Testis (tissue), 3 donors: ENCODE measurements around the gene HMG20A. TPM values are rescaled to one million over a fixed set of nuclear protein-coding genes. Genes with fewer than 3 reads are reported as not detected.
A peak's percentile ranks its signal among the peaks of the same experiment; 100 is the strongest.

Experiments used
- DNase-seq: peaks from one replicate; pipeline ENCODE4 v3.0.0-alpha.2; 2019
- H3K27ac ChIP-seq, 2 donors: fragments of 200-600 bp; sonication (generic); one replicate each; pipeline ENCODE4 v1.5.1; 2019
- H3K27me3 ChIP-seq: fragments of 200-600 bp; sonication (generic); one replicate; pipeline ENCODE4 v1.5.1; 2019
- H3K36me3 ChIP-seq: fragments of 200-600 bp; sonication (generic); one replicate; pipeline ENCODE4 v1.5.1; 2017; ENCODE audit warnings: low read depth; ENCODE audit errors: missing control alignments
- H3K4me1 ChIP-seq: fragments of 200-600 bp; sonication (generic); one replicate; pipeline ENCODE4 v1.5.1; 2019
- H3K4me3 ChIP-seq, 2 donors: fragments of 200-600 bp; sonication (generic); one replicate each; pipeline ENCODE4 v1.5.1; 2017 to 2019
- H3K9me3 ChIP-seq: fragments of 200-600 bp; sonication (generic); one replicate; pipeline ENCODE4 v1.5.1; 2017
- CTCF ChIP-seq, 3 experiments: fragments of 450-650 bp in 2 of 3; fragments of 200-600 bp in 1 of 3; sonication (generic) in 1 of 3; IDR thresholded peaks; one replicate each; pipeline ENCODE4 v1.5.1; 2016 to 2019; ENCODE audit warnings: antibody characterized with exemption in 3 of 3, mild to moderate bottlenecking in 2 of 3, moderate library complexity in 1 of 3
- POLR2A ChIP-seq: fragments of 450-650 bp; IDR thresholded peaks from one replicate; pipeline ENCODE4 v1.6.1; 2017; ENCODE audit warnings: antibody characterized with exemption, mild to moderate bottlenecking, moderate library complexity
- WGBS, 2 donors: methylation state at CpG; one replicate each; pipeline ENCODE4 v1.1.5; 2018; 5-methylcytosine and 5-hydroxymethylcytosine counted together
- intact Hi-C: fragments of 100-400 bp; cut with DNase I; formaldehyde crosslinking; loops from one replicate; pipeline ENCODE4 v1.15.1; 2023; ENCODE audit warnings: low total_unique reads
- polyA plus RNA-seq: library from polyadenylated mRNA; stranded (reverse); fragments of 350-450 nt; fragmentation: Illumina TruSeq; extraction: RNeasy Lipid Tissue Mini Kit (QIAGEN cat#74804); gene quantifications from one replicate; pipeline ENCODE4 v1.2.3, GENCODE V29; 2014; ENCODE audit warnings: low read depth, low replicate concordance; ENCODE audit not compliant: insufficient read depth
- total RNA-seq, 2 donors: library from RNA; depleted of rRNA; stranded (reverse); fragments of >200 nt; gene quantifications; one replicate each; pipeline ENCODE4 v1.2.3, GENCODE V29; 2016

Gene HMG20A
- total and polyA plus RNA-seq, 3 donors from 2014 or later: 44.2 to 87.7 (median 76.9) TPM

- WGBS, 2 donors: 73 to 94% methylated on average over 2 of the region's 2 CpGs
- no peak for DNase-seq
- no peaks in the 10 kb centered on the region for H3K36me3 ChIP-seq
- peaks cover 48% of the 10 kb centered on the region for H3K4me1 ChIP-seq
- intact Hi-C loops: no loop called here
- H3K4me3 ChIP-seq: no peak overlapping the region
- TF ChIP-seq CTCF (IDR thresholded peaks at IDR 0.05) (no peak), POLR2A (no peak)
- no peaks in the 10 kb centered on the region for H3K27me3 ChIP-seq
- H3K9me3 ChIP-seq: no peaks in the 10 kb centered on the region
- H3K27ac ChIP-seq: no peak overlapping the region
Measured at GRCh38 chr15:77500989-77501388, 80.3 kb downstream of the HMG20A start.

GRCh38 chr15:77502379-77503095 is 81.8 kb downstream of the HMG20A start:
- Histone ChIP-seq H3K4me3 (no peak overlapping the region), H3K27me3 (no peaks in the 10 kb centered on the region), H3K27ac (no peak overlapping the region), H3K4me1 (peaks cover 48% of the 10 kb centered on the region), H3K9me3 (no peaks in the 10 kb centered on the region), H3K36me3 (no peaks in the 10 kb centered on the region)
- intact Hi-C loops: no loop called here
- TF ChIP-seq CTCF (IDR thresholded peaks at IDR 0.05) (no peak), POLR2A (no peak)
- no peak for DNase-seq
- 79 to 84% methylated on average over 7 of the region's 7 CpGs for WGBS, 2 donors

DNA sequence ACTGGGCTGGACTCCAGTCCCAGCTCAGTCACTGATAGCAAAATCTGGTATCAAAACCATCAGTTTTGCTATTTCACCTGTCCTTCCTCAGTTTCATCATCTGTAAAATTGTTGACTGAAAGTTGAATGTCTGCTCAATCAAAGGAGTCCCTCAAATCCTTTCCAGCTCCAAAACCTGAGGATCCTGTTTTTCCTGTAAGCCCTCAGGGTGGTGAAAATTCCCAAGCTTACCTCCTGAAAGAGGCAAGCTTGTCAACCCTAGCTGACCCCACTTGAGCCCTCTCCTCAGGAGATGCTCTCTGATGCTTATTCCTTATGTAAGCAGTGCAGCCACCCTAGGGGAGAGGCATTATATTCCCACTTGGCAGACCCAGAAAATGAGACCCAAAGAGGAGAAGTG is 82.6 kb downstream of the HMG20A start:
- DNase-seq: no peak
- Histone ChIP-seq H3K4me1 (peaks cover 48% of the 10 kb centered on the region), H3K27me3 (no peaks in the 10 kb centered on the region), H3K4me3 (no peak overlapping the region), H3K27ac (no peak overlapping the region), H3K36me3 (no peaks in the 10 kb centered on the region), H3K9me3 (no peaks in the 10 kb centered on the region)
- intact Hi-C loops: no loop called here
- TF ChIP-seq POLR2A: no peak
- TF ChIP-seq CTCF (IDR thresholded peaks at IDR 0.05): no peak

GRCh38 chr15:77503764-77504163 is 83.1 kb downstream of the HMG20A start:
- Histone ChIP-seq H3K4me1 (peaks cover 48% of the 10 kb centered on the region), H3K9me3 (no peaks in the 10 kb centered on the region), H3K4me3 (no peak overlapping the region), H3K27me3 (no peaks in the 10 kb centered on the region), H3K36me3 (no peaks in the 10 kb centered on the region), H3K27ac (no peak overlapping the region)
- no peak for DNase-seq
- 88 to 93% methylated on average over 6 of the region's 6 CpGs for WGBS, 2 donors
- intact Hi-C loops: no loop called here
- TF ChIP-seq CTCF (IDR thresholded peaks at IDR 0.05) (no peak), POLR2A (no peak)

GRCh38 chr15:77504306-77504705 is 83.6 kb downstream of the HMG20A start:
- no peaks in the 10 kb centered on the region for H3K27me3 ChIP-seq
- no peaks in the 10 kb centered on the region for H3K9me3 ChIP-seq
- WGBS, 2 donors: 84 to 89% methylated on average over 5 to 8 of the region's 8 CpGs
- intact Hi-C loops: no loop called here
- no peak overlapping the region for H3K4me3 ChIP-seq
- no peaks in the 10 kb centered on the region for H3K36me3 ChIP-seq
- peak; percentile 67 for DNase-seq
- no peak overlapping the region for H3K27ac ChIP-seq
- H3K4me1 ChIP-seq: peaks cover 50% of the 10 kb centered on the region
- TF ChIP-seq POLR2A (no peak), CTCF (IDR thresholded peaks at IDR 0.05) (no peak)
